Fibroblast of lung (primary cell): ENCODE results near the gene RNF34. TPM values are rescaled to one million over a fixed set of nuclear protein-coding genes. Genes with fewer than 3 reads are reported as not detected.

ENCODE experiments used
- DNase-seq, 2 donors: peaks; one replicate each; pipeline versions ENCODE4 v3.0.0 to v3.0.0-alpha.2; 2010; ENCODE audit warnings: low read depth in 2 of 2
- H2AFZ ChIP-seq: 2 replicates; pipeline ENCODE4 v1.5.1; 2012; ENCODE audit warnings: low read length, control low read depth, inconsistent platforms
- H3K27ac ChIP-seq: 2 replicates; pipeline ENCODE4 v1.5.1; 2011; ENCODE audit warnings: low read length, control low read depth; ENCODE audit not compliant: insufficient read depth
- H3K27me3 ChIP-seq: 2 replicates; pipeline ENCODE4 v1.5.1; 2011; ENCODE audit warnings: mild to moderate bottlenecking, low read length; ENCODE audit not compliant: control insufficient read depth, insufficient read depth
- H3K36me3 ChIP-seq: 2 replicates; pipeline ENCODE4 v1.5.1; 2011; ENCODE audit warnings: low read length; ENCODE audit not compliant: control insufficient read depth, insufficient read depth
- H3K4me1 ChIP-seq: 2 replicates; pipeline ENCODE4 v1.5.1; 2011; ENCODE audit warnings: low read length; ENCODE audit not compliant: control insufficient read depth, insufficient read depth; ENCODE audit errors: extremely low read depth
- H3K4me2 ChIP-seq: 2 replicates; pipeline ENCODE4 v1.5.1; 2011; ENCODE audit warnings: low read length, control low read depth; ENCODE audit not compliant: insufficient read depth; ENCODE audit errors: extremely low read depth
- H3K4me3 ChIP-seq, 4 experiments: fragments of 200-600 bp in 1 of 4; sonication (generic) in 1 of 4; replicated peaks in 1 of 4; 2 replicates each; pipeline ENCODE4 v1.5.1; 2011 to 2016; ENCODE audit warnings: low read length in 4 of 4, low read depth in 3 of 4, mild to moderate bottlenecking in 3 of 4, control low read depth in 2 of 4, inconsistent platforms in 1 of 4, mixed read lengths in 1 of 4; ENCODE audit not compliant: insufficient read depth in 1 of 4; ENCODE audit errors: control extremely low read depth in 1 of 4
- H3K79me2 ChIP-seq: 2 replicates; pipeline ENCODE4 v1.5.1; 2012; ENCODE audit warnings: mild to moderate bottlenecking, low read length, inconsistent platforms; ENCODE audit not compliant: control insufficient read depth, insufficient read depth
- H3K9ac ChIP-seq: 2 replicates; pipeline ENCODE4 v1.5.1; 2011; ENCODE audit warnings: mild to moderate bottlenecking, low read length, control low read depth; ENCODE audit not compliant: insufficient read depth
- H3K9me3 ChIP-seq: 2 replicates; pipeline ENCODE4 v1.5.1; 2012; ENCODE audit warnings: low read depth, low read length; ENCODE audit not compliant: control insufficient read depth, insufficient read depth
- H4K20me1 ChIP-seq: 2 replicates; pipeline ENCODE4 v1.5.1; 2011; ENCODE audit warnings: low read length; ENCODE audit not compliant: control insufficient read depth, insufficient read depth; ENCODE audit errors: extremely low read depth
- EZH2 ChIP-seq: IDR thresholded peaks from 2 replicates; pipeline ENCODE4 v1.5.1; 2012; ENCODE audit warnings: low read length, control low read depth, mild to moderate bottlenecking; ENCODE audit errors: missing control alignments
- polyA plus RNA-seq, 2 donors: library from polyadenylated mRNA; depleted of rRNA in 1 of 2; stranded (reverse) in 1 of 2; unstranded in 1 of 2; fragments of >200 nt; gene quantifications; 2 replicates each; pipeline ENCODE4 v1.2.1, GENCODE V29; 2011 to 2012; ENCODE audit warnings: missing spikeins in 1 of 2
- total RNA-seq: library from RNA; depleted of rRNA; stranded (reverse); fragments of >200 nt; gene quantifications from 2 replicates; pipeline ENCODE4 v1.2.1, GENCODE V29; 2014
- TF ChIP-seq, protein P1 (sequence below), 2 donors: IDR thresholded peaks in 1 of 2; conservative IDR thresholded peaks in 1 of 2; 1 replicate in 1 of 2; 2 replicates in 1 of 2; pipeline ENCODE4 v1.5.1; 2011 to 2012; ENCODE audit warnings: low read length in 2 of 2, control low read depth in 1 of 2, inconsistent platforms in 1 of 2, low read depth in 1 of 2, mild to moderate bottlenecking in 1 of 2

RNF34 gene
- total and polyA plus RNA-seq, 2 donors (not counting 1 experiment from before 2014, with no cell fraction given): 33.9 to 79.4 TPM

DNA sequence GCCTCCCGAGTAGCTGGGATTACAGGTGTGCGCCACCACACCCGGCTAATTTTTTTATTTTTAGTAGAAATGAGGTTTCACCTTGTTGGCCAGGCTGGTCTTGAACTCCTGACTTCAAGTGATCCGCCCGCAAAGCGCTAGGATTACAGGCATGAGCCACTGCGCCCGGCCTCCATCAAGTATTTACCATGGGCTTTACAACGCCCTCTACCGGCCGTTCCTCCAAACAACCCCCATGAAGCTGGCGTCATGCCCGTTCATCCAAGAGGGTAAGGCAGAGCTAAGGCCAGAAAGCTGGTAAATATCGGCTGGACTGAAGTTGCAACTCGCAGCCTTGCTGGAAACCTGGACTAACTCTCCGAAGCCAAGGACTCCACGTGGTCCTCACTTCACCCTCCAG lies 41.6 kb downstream of the RNF34 start:
- Histone ChIP-seq H3K4me3 (no peak overlapping the region), H3K27me3 (no peaks in the 10 kb centered on the region), H4K20me1 (no peaks in the 10 kb centered on the region), H3K9ac (no peak overlapping the region), H3K9me3 (no peaks in the 10 kb centered on the region), H2AFZ (no peak overlapping the region), H3K4me1 (no peaks in the 10 kb centered on the region), H3K36me3 (peaks cover 19% of the 10 kb centered on the region), H3K4me2 (no peak overlapping the region), H3K27ac (no peak overlapping the region), H3K79me2 (no peaks in the 10 kb centered on the region)
- TF ChIP-seq, protein P1, sequence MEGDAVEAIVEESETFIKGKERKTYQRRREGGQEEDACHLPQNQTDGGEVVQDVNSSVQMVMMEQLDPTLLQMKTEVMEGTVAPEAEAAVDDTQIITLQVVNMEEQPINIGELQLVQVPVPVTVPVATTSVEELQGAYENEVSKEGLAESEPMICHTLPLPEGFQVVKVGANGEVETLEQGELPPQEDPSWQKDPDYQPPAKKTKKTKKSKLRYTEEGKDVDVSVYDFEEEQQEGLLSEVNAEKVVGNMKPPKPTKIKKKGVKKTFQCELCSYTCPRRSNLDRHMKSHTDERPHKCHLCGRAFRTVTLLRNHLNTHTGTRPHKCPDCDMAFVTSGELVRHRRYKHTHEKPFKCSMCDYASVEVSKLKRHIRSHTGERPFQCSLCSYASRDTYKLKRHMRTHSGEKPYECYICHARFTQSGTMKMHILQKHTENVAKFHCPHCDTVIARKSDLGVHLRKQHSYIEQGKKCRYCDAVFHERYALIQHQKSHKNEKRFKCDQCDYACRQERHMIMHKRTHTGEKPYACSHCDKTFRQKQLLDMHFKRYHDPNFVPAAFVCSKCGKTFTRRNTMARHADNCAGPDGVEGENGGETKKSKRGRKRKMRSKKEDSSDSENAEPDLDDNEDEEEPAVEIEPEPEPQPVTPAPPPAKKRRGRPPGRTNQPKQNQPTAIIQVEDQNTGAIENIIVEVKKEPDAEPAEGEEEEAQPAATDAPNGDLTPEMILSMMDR (conservative IDR thresholded peaks at IDR 0.05 in 1 of 2, IDR thresholded peaks at IDR 0.05 in 1 of 2; ENCODE audit: low read depth in 1 of 2, low read length in 2 of 2): no peak
- TF ChIP-seq EZH2: no peak
- no peak for DNase-seq

DNA sequence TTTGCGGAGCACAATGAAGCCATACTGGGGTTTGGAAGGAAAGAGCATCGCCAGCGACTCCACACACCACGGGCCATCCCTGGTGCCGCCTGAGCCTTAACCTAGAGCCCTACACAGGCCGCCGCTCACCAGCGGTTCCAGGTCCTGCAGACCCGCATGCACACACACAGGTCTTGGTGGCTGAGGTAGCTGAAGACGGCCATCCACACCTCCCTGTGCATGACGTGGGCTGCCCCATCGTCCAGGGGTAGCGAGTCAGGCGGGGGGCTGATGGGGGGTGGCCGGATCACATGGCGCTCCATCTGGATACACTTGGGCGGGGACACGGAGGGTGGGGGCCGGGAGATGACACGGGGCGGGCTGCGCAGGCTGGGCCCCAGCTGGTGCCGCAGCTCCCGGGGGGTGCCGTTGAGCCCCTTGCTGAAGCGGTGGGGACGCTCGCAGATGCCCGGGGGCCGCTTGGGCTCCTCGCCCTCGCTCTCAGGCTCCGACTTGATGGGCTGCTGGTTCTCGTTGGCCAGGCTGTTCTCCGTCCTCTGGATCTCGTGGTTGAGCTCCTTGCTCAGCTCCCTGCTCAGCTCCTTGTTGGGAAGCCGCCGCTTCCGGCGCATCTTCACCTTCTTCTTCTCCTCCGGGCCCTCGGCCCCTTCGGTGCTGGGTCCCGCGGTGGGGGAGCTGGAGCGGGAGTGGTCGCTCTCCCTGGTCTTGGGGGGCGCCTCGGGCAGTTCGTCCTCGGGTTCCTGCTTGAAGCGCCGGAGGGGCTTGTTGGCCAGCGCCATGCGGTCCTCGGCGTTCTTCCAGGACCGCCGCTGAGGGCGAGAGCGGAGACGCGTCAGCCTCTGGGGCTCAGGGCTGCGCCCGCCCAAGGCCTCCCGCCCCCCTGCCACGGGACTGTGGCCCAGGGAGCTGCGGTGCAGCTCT lies 42.4 kb downstream of the RNF34 start:
- Histone ChIP-seq H3K9ac (no peak overlapping the region), H3K36me3 (peaks cover 19% of the 10 kb centered on the region), H3K4me1 (peaks cover 2% of the 10 kb centered on the region), H2AFZ (no peak overlapping the region), H3K4me3 (no peak overlapping the region), H3K27ac (no peak overlapping the region), H3K79me2 (no peaks in the 10 kb centered on the region), H3K27me3 (no peaks in the 10 kb centered on the region), H3K4me2 (no peak overlapping the region), H4K20me1 (no peaks in the 10 kb centered on the region), H3K9me3 (no peaks in the 10 kb centered on the region)
- TF ChIP-seq EZH2: no peak
- TF ChIP-seq, protein P1 (conservative IDR thresholded peaks at IDR 0.05 in 1 of 2, IDR thresholded peaks at IDR 0.05 in 1 of 2; ENCODE audit: low read depth in 1 of 2, low read length in 2 of 2): no peak
- no peak for DNase-seq

DNA sequence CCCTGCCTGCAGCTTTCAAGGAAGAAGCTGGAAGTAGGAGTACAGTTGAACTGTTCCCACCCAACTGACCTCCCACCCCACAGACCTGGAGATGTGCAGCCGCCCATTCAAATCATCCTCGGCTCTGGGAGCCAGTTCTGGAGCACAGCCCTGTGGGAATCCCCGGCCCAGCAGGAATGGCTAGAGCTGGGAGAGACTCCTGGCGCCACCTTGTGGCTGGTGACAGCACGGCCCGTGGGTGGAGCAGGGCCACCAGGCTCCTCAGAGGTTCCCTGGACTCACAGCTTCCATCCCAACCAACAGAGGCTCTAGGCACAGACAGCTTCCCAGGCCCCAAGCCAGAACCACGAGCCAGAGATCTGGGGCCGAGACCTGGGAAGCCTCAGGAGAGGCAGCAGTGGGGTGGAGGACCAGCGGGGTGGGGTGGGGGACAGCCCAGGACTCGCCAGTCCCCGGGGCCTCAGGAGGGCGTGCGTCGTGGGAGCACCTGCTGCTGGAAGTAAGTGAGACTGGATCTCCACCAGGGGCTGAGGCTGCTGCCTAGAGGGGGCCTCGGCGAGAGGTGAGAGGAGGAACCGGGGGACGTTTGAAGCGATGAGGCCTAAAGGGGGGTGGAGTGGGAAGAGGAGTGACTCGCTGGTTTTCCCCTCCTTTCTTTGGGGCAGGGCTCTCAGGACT lies 43.4 kb downstream of the RNF34 start:
- Histone ChIP-seq H3K9me3 (no peaks in the 10 kb centered on the region), H4K20me1 (no peaks in the 10 kb centered on the region), H3K4me1 (peaks cover 2% of the 10 kb centered on the region), H2AFZ (no peak overlapping the region), H3K79me2 (no peaks in the 10 kb centered on the region), H3K4me3 (no peak overlapping the region), H3K9ac (no peak overlapping the region), H3K27me3 (no peaks in the 10 kb centered on the region), H3K27ac (no peak overlapping the region), H3K36me3 (peaks cover 19% of the 10 kb centered on the region), H3K4me2 (no peak overlapping the region)
- DNase-seq: peak; percentile 50 to 63
- TF ChIP-seq, protein P1 (conservative IDR thresholded peaks at IDR 0.05 in 1 of 2, IDR thresholded peaks at IDR 0.05 in 1 of 2; ENCODE audit: low read depth in 1 of 2, low read length in 2 of 2): peak; percentile 76 to 88
- no peak for TF ChIP-seq EZH2
